DOHH2 (cell line): ENCODE results near the gene TSC2.

Source experiments
- EZH2phosphoT487 ChIP-seq: fragments of 200-600 bp; sonication (generic); IDR thresholded peaks from 2 replicates; pipeline ENCODE4 v1.6.1; 2017; ENCODE audit warnings: borderline replicate concordance, mild to moderate bottlenecking, antibody characterized with exemption, low read length, moderate library complexity, mixed read lengths
- TF ChIP-seq, protein P1 (sequence below): fragments of 200-600 bp; sonication (generic); IDR thresholded peaks from one replicate; pipeline ENCODE4 v1.5.1; 2014; ENCODE audit warnings: antibody characterized with exemption, mild to moderate bottlenecking, low read depth, low read length; ENCODE audit not compliant: poor library complexity, severe bottlenecking

DNA sequence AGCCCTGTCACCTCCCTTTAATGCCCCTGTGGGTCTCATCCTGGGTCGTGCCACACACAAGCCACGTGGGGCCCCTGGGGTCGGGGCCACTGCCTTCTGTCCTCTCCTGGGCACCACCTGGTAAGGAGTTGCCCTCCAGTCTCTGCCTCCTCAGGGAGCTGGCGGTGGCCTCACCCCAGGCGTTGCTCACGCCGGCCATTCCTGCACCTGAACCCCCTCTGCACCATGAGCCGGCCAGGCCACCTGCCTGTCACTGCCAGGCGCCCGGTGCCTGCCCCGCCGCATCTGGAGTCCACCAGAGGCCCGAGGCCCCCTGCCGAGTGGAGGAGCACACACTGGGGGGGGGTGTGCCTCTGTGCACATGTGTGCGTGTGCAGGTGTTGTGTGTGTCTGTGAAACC, 10.7 kb upstream of the TSC2 start:
- TF ChIP-seq, protein P1, sequence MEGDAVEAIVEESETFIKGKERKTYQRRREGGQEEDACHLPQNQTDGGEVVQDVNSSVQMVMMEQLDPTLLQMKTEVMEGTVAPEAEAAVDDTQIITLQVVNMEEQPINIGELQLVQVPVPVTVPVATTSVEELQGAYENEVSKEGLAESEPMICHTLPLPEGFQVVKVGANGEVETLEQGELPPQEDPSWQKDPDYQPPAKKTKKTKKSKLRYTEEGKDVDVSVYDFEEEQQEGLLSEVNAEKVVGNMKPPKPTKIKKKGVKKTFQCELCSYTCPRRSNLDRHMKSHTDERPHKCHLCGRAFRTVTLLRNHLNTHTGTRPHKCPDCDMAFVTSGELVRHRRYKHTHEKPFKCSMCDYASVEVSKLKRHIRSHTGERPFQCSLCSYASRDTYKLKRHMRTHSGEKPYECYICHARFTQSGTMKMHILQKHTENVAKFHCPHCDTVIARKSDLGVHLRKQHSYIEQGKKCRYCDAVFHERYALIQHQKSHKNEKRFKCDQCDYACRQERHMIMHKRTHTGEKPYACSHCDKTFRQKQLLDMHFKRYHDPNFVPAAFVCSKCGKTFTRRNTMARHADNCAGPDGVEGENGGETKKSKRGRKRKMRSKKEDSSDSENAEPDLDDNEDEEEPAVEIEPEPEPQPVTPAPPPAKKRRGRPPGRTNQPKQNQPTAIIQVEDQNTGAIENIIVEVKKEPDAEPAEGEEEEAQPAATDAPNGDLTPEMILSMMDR: no peak
- no peak for TF ChIP-seq EZH2phosphoT487
